Liver (tissue), 9 donors: ENCODE measurements around the gene GRIK1. TPM values are rescaled to one million over a fixed set of nuclear protein-coding genes. Genes with fewer than 3 reads are reported as not detected.

ENCODE experiments used
- DNase-seq: peaks from one replicate; pipeline ENCODE4 v3.0.0-alpha.2; 2017; ENCODE audit warnings: low spot score
- H3K27ac ChIP-seq, 2 donors: one replicate each; pipeline ENCODE4 v1.7.0; 2013; ENCODE audit warnings: inconsistent platforms in 2 of 2, low read length in 2 of 2, control low read depth in 1 of 2, low read depth in 1 of 2, mild to moderate bottlenecking in 1 of 2
- H3K27me3 ChIP-seq, 4 donors: one replicate each; pipeline versions ENCODE4 v1.6.1 to v1.7.0; 2013; ENCODE audit warnings: low read length in 3 of 4, inconsistent platforms in 1 of 4, mild to moderate bottlenecking in 1 of 4, moderate library complexity in 1 of 4; ENCODE audit not compliant: control insufficient read depth in 4 of 4, insufficient read depth in 4 of 4
- H3K36me3 ChIP-seq, 4 donors: one replicate each; pipeline versions ENCODE4 v1.6.1 to v1.7.0; 2013; ENCODE audit warnings: low read length in 3 of 4, mild to moderate bottlenecking in 3 of 4, low read depth in 1 of 4, moderate library complexity in 1 of 4; ENCODE audit not compliant: control insufficient read depth in 4 of 4, insufficient read depth in 3 of 4
- H3K4me1 ChIP-seq, 4 donors: one replicate each; pipeline versions ENCODE4 v1.6.1 to v1.7.0; 2013; ENCODE audit warnings: low read length in 3 of 4, mild to moderate bottlenecking in 3 of 4, moderate library complexity in 1 of 4; ENCODE audit not compliant: control insufficient read depth in 4 of 4, insufficient read depth in 4 of 4
- H3K4me3 ChIP-seq, 3 donors: one replicate each; pipeline versions ENCODE4 v1.6.1 to v1.7.0; 2013; ENCODE audit warnings: low read length in 3 of 3, control low read depth in 1 of 3, low read depth in 1 of 3, mild to moderate bottlenecking in 1 of 3
- H3K9ac ChIP-seq, 2 donors: one replicate each; pipeline ENCODE4 v1.7.0; 2013; ENCODE audit warnings: low read length in 2 of 2, mild to moderate bottlenecking in 2 of 2, moderate library complexity in 2 of 2, control low read depth in 1 of 2, low read depth in 1 of 2
- H3K9me3 ChIP-seq, 4 donors: one replicate each; pipeline versions ENCODE4 v1.6.1 to v1.7.0; 2013; ENCODE audit warnings: low read length in 3 of 4; ENCODE audit not compliant: control insufficient read depth in 4 of 4
- ATF3 ChIP-seq: IDR thresholded peaks from 2 replicates; pipeline ENCODE4 v1.6.1; 2016; ENCODE audit warnings: antibody characterized with exemption
- CTCF ChIP-seq: fragments of 150-350 bp; IDR thresholded peaks from 2 replicates; pipeline ENCODE4 v1.5.1; 2017; ENCODE audit warnings: improper control_type of control experiment, low read depth, low read length; ENCODE audit not compliant: missing input control
- EGR1 ChIP-seq, 2 donors: IDR thresholded peaks; 2 replicates each; pipeline ENCODE4 v1.6.1; 2016 to 2018; ENCODE audit warnings: antibody characterized with exemption in 2 of 2, low read depth in 2 of 2
- GABPA ChIP-seq, 2 donors: IDR thresholded peaks in 1 of 2; conservative IDR thresholded peaks in 1 of 2; 2 replicates each; pipeline ENCODE4 v1.6.1; 2016; ENCODE audit warnings: antibody characterized with exemption in 2 of 2, mild to moderate bottlenecking in 1 of 2, moderate library complexity in 1 of 2
- HNF4G ChIP-seq: IDR thresholded peaks from 2 replicates; pipeline ENCODE4 v1.6.1; 2016; ENCODE audit warnings: antibody characterized with exemption
- JUND ChIP-seq, 2 donors: IDR thresholded peaks; 2 replicates each; pipeline ENCODE4 v1.6.1; 2016; ENCODE audit warnings: antibody characterized with exemption in 2 of 2
- MAX ChIP-seq: IDR thresholded peaks from 2 replicates; pipeline ENCODE4 v1.6.1; 2016; ENCODE audit warnings: antibody characterized with exemption
- NR2F2 ChIP-seq: IDR thresholded peaks from 2 replicates; pipeline ENCODE4 v1.6.1; 2016; ENCODE audit warnings: antibody characterized with exemption
- RAD21 ChIP-seq, 2 donors: IDR thresholded peaks; 2 replicates each; pipeline ENCODE4 v1.6.1; 2016; ENCODE audit warnings: antibody characterized with exemption in 2 of 2, mild to moderate bottlenecking in 2 of 2
- RXRA ChIP-seq, 2 donors: IDR thresholded peaks; 2 replicates each; pipeline ENCODE4 v1.6.1; 2017 to 2018; ENCODE audit warnings: antibody characterized with exemption in 2 of 2, mild to moderate bottlenecking in 1 of 2
- SP1 ChIP-seq: IDR thresholded peaks from 2 replicates; pipeline ENCODE4 v1.6.1; 2018; ENCODE audit warnings: antibody characterized with exemption, mild to moderate bottlenecking
- TAF1 ChIP-seq: conservative IDR thresholded peaks from 2 replicates; pipeline ENCODE4 v1.6.1; 2016; ENCODE audit warnings: antibody characterized with exemption, mild to moderate bottlenecking
- YY1 ChIP-seq: IDR thresholded peaks from 2 replicates; pipeline ENCODE4 v1.6.1; 2016; ENCODE audit warnings: antibody characterized with exemption, mild to moderate bottlenecking
- ZBTB33 ChIP-seq: IDR thresholded peaks from 2 replicates; pipeline ENCODE4 v1.6.1; 2016; ENCODE audit warnings: antibody characterized with exemption
- WGBS: extraction: QIAGEN DNeasy Blood & Tissue Kit; methylation state at CpG from one replicate; pipeline ENCODE4 v1.1.7; 2013; 5-methylcytosine and 5-hydroxymethylcytosine counted together
- polyA plus RNA-seq, 2 donors: library from polyadenylated mRNA; stranded (reverse) in 1 of 2; unstranded in 1 of 2; fragments of 200-250 nt in 1 of 2; fragments of >200 nt in 1 of 2; fragmentation: Nextera tagmentation in 1 of 2; extraction: Ambion mirVana in 1 of 2; gene quantifications; one replicate each; pipeline versions ENCODE4 v1.2.1 to v1.2.3, GENCODE V29; 2013 to 2015
- total RNA-seq, 2 donors: library from RNA; depleted of rRNA; stranded (reverse); fragments of >200 nt; gene quantifications; one replicate each; pipeline ENCODE4 v1.2.3, GENCODE V29; 2014
- donor health status: healthy.
- donor health status: healthy.
- donor health status: healthy.
- donor health status: healthy.
- donor health status: healthy.

GRIK1 gene
- total and polyA plus RNA-seq, 4 donors: 0.02 to 0.14 (median 0.05) TPM; not detected in 1

- Histone ChIP-seq H3K9me3 (no peaks in the 10 kb centered on the region), H3K9ac (no peak overlapping the region), H3K4me3 (no peak overlapping the region), H3K27me3 (no peaks in the 10 kb centered on the region), H3K4me1 (no peaks in the 10 kb centered on the region), H3K27ac (no peak overlapping the region), H3K36me3 (no peaks in the 10 kb centered on the region)
- no peak for DNase-seq
- no peak for TF ChIP-seq EGR1 (IDR thresholded peaks at IDR 0.05; ENCODE audit: low read depth in 2 of 2)
- TF ChIP-seq HNF4G: no peak
- TF ChIP-seq SP1: no peak
- 66% methylated on average over 7 of the region's 7 CpGs for WGBS
These were observed 242.1 kb downstream of the GRIK1 start for GRCh38 chr21:29697555-29698193.

GRCh38 chr21:29696937-29697336, 242.9 kb downstream of the GRIK1 start:
- H3K9me3 ChIP-seq: no peaks in the 10 kb centered on the region
- 91% methylated on average over 1 of the region's 1 CpG for WGBS
- H3K4me3 ChIP-seq: no peak overlapping the region
- no peaks in the 10 kb centered on the region for H3K4me1 ChIP-seq
- TF ChIP-seq EGR1 (IDR thresholded peaks at IDR 0.05; ENCODE audit: low read depth in 2 of 2): no peak
- no peak for TF ChIP-seq RAD21 (IDR thresholded peaks at IDR 0.05)
- TF ChIP-seq ZBTB33: no peak
- no peak for TF ChIP-seq YY1
- no peak for TF ChIP-seq CTCF
- TF ChIP-seq MAX: no peak
- no peak for TF ChIP-seq ATF3
- no peak for TF ChIP-seq RXRA (IDR thresholded peaks at IDR 0.05)
- TF ChIP-seq HNF4G: no peak
- TF ChIP-seq NR2F2: no peak
- TF ChIP-seq SP1: no peak
- no peak for TF ChIP-seq TAF1
- TF ChIP-seq JUND (IDR thresholded peaks at IDR 0.05): no peak
- TF ChIP-seq GABPA (IDR thresholded peaks at IDR 0.05 in 1 of 2, conservative IDR thresholded peaks at IDR 0.05 in 1 of 2): no peak
- H3K36me3 ChIP-seq: no peaks in the 10 kb centered on the region
- H3K9ac ChIP-seq: no peak overlapping the region
- DNase-seq: no peak
- no peaks in the 10 kb centered on the region for H3K27me3 ChIP-seq
- H3K27ac ChIP-seq: no peak overlapping the region
